GM23248 (cell line): ENCODE measurements around the gene ZNF85.

Source experiments
- EZH2 ChIP-seq: fragments of 200-600 bp; sonication (generic); IDR thresholded peaks from 2 replicates; pipeline ENCODE4 v1.6.1; 2018; ENCODE audit warnings: antibody characterized with exemption, mild to moderate bottlenecking; ENCODE audit not compliant: insufficient read depth, poor library complexity, severe bottlenecking
- EZH2phosphoT487 ChIP-seq: fragments of 200-600 bp; sonication (generic); IDR thresholded peaks from 2 replicates; pipeline ENCODE4 v1.6.1; 2018; ENCODE audit warnings: antibody characterized with exemption, moderate library complexity, mild to moderate bottlenecking, low read depth; ENCODE audit not compliant: insufficient read depth

DNA sequence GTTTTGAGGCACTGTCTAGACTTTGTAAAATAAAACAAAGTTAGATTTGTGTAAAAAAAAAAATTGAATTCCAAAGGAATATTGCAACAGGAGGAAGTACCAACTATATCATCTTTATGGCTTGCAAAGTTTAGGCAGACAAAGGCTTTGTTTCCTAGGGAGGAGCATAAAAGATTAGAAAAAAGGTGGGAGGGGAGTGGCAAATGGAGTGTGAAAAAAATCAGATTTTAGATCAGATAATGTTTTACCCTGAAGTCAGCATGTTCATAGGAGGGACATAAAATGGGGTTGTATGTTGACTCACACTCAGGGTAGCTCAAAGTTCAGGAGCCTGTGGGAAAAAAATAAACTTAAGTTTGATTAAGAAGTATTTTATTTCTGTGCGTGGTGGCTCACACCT lies 3.7 kb downstream of the ZNF85 start:
- no peak for TF ChIP-seq EZH2
- TF ChIP-seq EZH2phosphoT487: no peak
